ENCODE measurements around the gene WDR18.

Gene WDR18

GRCh38 chr19:964761-965694, 19.1 kb upstream of the WDR18 start:
- DNase-seq (ENCODE audit: low spot score), result peak; percentile 63

- no peak for DNase-seq (ENCODE audit: low spot score)
Observed at GRCh38 chr19:966485-967088, 17.6 kb upstream of the WDR18 start.

GRCh38 chr19:970695-971094, 13.4 kb upstream of the WDR18 start:
- no peak for DNase-seq (ENCODE audit: low spot score)

- DNase-seq (ENCODE audit: low spot score), result no peak
Observed at GRCh38 chr19:971795-972194, 12.3 kb upstream of the WDR18 start.

GRCh38 chr19:972281-972680, 11.9 kb upstream of the WDR18 start:
- DNase-seq (ENCODE audit: low spot score), result no peak

GRCh38 chr19:973726-974563, 10.2 kb upstream of the WDR18 start:
- DNase-seq (ENCODE audit: low spot score), result no peak

GRCh38 chr19:974564-975257, 9.4 kb upstream of the WDR18 start:
- DNase-seq (ENCODE audit: low spot score), result no peak

- no peak for DNase-seq (ENCODE audit: low spot score)
Observed at GRCh38 chr19:976476-976875, 7.7 kb upstream of the WDR18 start.

GRCh38 chr19:977058-977464, 7.1 kb upstream of the WDR18 start:
- no peak for DNase-seq (ENCODE audit: low spot score)

- DNase-seq (ENCODE audit: low spot score), result no peak
Observed at GRCh38 chr19:979318-979741, 4.8 kb upstream of the WDR18 start.

- DNase-seq (ENCODE audit: low spot score), result no peak
Observed at GRCh38 chr19:980133-980998, 3.8 kb upstream of the WDR18 start.

GRCh38 chr19:982567-983170, 1.5 kb upstream of the WDR18 start:
- DNase-seq (ENCODE audit: low spot score), result peak; percentile 72

GRCh38 chr19:986083-986482, 1.9 kb downstream of the WDR18 start:
- DNase-seq (ENCODE audit: low spot score), result no peak

GRCh38 chr19:988081-988480, 3.9 kb downstream of the WDR18 start:
- no peak for DNase-seq (ENCODE audit: low spot score)

- DNase-seq (ENCODE audit: low spot score), result no peak
Observed at GRCh38 chr19:988510-988909, 4.4 kb downstream of the WDR18 start.

- DNase-seq (ENCODE audit: low spot score), result no peak
Observed at GRCh38 chr19:989381-990081, 5.4 kb downstream of the WDR18 start.

GRCh38 chr19:990119-990571, 6.0 kb downstream of the WDR18 start:
- no peak for DNase-seq (ENCODE audit: low spot score)

GRCh38 chr19:990746-991145, 6.6 kb downstream of the WDR18 start:
- DNase-seq (ENCODE audit: low spot score), result no peak

- DNase-seq (ENCODE audit: low spot score), result no peak
Observed at GRCh38 chr19:991174-991931, 7.2 kb downstream of the WDR18 start.

All from RKO (cell line).